HG02840 (cell line): Measurements from ENCODE around the gene RYR2.
"Not testable (repeated sequence)": the region's sequence is repeated elsewhere in the genome, so short reads cannot be mapped to it uniquely, and the experiment has no call there.

ENCODE experiments used
- ATAC-seq: cut with Tn5 transposase; IDR thresholded peaks from one replicate; pipeline ENCODE4 v1.9.1; 2021; ENCODE audit warnings: mild to moderate bottlenecking, moderate library complexity, moderate number of reproducible peaks; ENCODE audit not compliant: unreplicated experiment, low FRiP score

RYR2 gene

DNA sequence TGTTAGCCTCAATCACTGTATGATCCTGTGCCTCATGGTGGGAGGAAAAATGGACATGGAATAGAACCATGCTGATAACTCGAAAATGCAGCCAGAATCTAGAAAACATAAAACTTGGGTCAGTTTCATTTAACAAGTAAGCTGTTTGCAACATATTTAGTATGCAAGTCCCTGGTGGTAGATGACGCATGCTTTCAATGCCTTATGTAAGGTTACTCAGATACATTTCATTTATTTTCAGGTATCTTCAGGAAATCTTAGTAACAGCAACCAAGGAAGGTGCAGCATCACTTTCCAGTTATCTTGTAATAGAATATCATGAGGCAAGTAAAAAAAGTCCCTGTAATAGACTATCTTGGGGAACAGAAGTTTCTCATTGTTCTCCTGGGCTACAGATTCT is 92.9 kb downstream of the RYR2 start:
- no peak for ATAC-seq

DNA sequence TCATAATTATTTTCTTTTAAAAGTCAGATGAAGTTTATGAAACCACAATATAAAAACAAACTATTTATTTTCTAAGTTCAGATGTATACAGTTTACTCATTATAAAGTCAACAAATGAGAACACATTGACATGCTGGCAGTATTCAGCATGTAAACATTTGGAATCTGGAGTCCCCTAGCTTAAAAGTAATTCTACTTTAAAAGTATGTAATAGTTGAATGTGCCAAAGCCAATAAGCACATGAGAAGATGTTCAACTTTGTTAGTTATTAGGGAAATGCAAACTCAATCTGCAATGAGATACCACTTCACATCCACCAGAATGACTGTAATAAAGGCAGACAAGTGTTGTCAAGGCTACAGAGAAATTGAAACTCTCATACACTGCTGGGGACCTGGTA is 96.6 kb downstream of the RYR2 start:
- no peak for ATAC-seq

DNA sequence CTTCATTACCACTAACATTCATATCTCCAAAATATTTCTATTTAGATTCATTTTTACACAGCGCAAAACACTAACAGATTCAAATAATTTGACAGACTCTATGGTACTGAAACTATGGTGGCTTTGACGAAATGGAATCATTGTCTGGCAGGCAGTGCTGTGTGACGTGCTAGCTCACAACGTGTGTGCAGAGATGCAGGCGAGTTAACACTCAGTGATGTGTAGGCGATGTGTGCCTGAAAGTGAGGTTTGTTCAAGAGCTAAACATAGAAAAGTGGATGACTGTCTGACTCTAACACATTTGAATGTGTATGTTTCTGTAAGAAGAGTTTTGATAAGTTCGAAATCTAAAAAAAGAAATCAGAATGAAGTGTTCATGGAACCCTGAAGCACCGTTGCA is 97.7 kb downstream of the RYR2 start:
- ATAC-seq: no peak

DNA sequence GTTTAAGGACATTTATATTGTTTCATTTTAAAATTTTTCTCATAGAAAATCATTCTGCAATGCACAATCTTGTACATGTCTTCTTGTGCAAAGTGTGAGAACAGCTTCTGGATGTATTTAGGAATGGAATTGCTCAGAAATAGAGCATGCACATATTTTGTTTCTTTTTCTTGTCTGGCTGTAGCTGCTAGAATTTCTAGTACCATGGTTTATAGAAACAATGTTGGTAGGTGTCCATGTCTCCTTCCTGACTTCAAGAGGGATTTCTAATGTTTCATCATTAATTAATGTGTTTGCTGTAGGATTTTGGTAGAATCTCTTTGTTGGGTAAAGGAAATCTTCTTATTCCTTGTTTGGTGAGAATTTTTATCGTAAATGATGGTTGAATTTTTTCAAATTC is 99.0 kb downstream of the RYR2 start:
- no peak for ATAC-seq

DNA sequence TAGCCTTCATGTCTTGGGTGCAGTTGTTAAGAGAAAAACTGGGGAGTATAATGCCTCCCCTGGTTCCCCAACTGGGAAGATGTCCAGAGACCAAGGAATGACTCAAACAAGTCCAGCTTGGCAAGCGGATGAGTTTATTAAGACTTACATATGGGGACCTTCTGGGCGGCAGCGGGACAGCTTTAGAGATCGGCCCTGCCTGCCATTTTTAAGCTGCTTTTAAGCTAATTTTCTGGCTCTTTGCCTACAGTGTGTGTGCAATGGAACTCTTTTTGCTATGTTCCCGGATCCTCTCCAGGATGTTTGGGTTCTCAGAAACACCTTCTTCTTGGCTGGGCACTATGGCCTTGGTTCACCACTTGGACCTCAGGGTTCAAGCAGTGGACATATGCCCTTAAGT is 99.5 kb downstream of the RYR2 start:
- ATAC-seq: no peak

DNA sequence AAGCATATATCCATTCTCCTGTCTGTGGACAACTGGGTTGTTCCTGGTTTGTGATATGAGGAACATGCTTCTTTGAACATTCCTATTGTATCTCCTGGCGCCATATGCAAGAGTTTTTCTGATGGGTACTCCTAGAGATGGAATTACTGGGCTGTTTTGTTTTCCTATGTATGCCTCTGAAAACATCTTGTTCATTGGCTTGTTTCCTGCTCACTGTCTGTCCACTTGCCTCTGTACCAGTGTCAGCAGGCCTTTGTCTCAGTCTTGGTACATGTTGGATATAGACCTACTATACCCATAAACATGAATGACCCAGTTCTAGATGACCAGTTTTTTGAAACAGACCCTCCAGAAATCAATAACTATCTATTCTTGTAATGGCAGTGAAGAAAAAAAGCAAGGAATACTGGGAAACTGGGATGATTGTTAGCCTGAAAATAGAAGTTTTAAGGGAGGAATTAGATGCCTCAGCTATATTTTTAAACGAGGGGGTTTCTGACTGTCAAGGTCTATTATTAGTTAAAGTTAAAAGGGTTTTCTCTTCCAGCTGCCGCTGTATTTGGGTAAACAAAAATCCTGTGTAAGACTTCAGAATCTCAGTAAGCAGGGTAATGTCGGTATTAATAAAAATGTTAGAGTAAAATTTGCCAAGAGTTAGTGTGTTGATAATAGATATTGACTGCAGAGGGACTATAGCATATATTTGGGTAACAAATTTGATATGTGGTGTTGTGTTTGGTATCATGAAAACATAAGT is 103.6 kb downstream of the RYR2 start:
- no peak for ATAC-seq

DNA sequence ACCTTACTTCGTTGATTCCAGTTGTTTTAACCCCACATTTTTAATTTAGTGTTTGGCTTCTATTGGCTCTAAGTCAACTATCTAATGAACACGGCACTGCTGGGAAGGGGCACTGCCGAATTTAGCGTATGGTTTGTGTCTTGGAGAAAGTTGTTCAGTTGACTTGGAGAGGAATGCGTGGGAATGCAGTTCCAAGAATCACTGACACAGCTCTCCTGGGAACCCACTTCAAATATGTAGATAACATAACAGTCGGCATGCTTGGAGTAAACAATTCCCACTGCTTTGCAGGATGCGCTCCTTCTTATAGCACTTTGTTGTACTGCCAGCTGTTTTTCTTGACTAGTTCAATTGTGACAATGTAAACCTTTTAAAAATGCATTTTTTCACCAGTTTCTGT is 104.3 kb downstream of the RYR2 start:
- ATAC-seq: no peak

DNA sequence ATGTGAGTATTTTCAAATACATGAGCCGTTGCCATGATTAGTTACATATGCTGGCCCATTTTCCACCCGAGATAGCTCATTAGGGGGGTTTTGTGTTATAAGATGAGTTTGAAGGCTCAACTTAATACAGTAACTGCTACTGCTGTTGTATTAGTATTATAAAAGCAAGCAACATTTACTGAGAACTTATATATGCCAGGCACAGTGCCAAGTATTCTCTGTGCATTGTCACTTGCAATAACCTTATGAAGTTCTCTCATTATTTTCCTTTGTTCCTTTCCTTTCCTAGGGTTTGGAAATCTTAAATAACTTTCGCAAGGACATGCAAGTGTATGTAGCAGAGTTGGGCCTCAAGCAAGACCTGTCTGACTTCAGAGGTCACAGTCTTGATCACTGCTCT is 107.9 kb downstream of the RYR2 start:
- ATAC-seq: no peak

DNA sequence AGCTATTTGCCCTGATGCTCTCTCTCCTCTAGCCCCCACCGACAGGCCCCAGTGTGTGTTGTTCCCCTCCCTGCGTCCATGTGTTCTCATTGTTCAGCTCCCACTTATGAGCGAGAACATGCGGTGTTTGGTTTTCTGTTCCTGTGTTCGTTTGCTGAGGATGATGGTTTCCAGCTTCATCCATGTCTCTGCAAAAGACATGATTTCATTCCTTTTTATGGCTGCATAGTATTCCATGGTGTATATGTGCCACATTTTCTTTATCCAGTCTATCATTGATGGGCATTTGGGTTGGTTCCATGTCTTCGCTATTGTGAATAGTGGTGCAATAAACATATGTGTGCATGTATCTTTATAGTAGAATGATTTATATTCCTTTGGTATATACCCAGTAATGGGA is 110.0 kb downstream of the RYR2 start:
- not testable (repeated sequence) for ATAC-seq

DNA sequence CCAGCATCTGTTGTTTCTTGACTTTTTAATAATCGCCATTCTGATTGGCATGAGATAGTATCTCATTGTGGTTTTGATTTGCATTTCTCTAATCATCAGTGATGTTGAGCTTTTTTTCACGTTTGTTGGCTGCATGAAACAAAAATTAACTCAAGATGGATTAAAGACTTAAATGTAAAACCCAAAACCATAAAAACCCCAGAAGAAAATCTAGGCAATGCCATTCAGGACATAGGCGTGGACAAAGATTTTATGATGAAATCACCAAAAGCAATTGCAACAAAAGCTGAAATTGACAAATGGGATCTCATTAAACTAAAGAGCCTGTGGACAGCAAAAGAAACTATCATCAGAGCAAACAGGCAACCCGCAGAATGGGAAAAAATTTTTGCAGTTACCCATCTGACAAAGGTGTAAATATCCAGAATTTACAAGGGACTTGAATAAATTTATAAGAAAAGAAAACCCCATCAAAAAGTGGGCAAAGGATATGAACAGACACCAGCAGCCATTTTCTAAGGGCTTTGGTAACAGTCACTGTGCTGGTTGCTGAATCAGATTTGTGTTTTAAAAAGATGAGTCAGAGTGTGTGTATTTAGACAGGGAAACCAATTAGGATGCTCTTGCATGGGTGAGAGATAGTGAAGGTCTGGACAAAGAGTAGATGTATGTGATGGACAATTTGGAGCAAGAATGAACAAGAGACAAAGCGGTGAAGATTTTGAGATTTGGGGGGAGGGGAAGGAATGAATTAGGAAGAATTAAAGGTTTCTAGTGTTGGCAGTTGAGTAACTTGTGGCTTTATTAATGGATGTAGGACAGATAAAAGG is 110.7 kb downstream of the RYR2 start:
- ATAC-seq: no peak

DNA sequence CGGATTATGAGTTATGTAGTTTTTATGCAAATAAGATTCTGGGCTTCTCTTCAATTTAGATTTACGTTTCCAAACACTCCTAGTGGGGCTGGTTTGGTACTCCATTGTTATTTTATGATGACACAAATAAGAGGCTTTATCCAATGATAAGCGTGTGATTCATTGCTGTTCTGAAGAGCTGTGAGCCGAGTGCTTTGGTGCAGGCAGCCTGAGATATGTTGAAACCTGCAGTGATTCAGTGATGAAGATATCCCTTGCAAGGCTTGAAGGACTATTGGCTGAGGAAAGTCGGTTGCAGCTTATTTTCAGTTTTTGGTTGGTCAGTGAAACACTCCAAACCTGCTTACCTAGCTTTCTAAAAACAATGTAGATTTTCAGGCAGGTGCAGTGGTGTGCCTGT is 112.2 kb downstream of the RYR2 start:
- ATAC-seq: no peak

DNA sequence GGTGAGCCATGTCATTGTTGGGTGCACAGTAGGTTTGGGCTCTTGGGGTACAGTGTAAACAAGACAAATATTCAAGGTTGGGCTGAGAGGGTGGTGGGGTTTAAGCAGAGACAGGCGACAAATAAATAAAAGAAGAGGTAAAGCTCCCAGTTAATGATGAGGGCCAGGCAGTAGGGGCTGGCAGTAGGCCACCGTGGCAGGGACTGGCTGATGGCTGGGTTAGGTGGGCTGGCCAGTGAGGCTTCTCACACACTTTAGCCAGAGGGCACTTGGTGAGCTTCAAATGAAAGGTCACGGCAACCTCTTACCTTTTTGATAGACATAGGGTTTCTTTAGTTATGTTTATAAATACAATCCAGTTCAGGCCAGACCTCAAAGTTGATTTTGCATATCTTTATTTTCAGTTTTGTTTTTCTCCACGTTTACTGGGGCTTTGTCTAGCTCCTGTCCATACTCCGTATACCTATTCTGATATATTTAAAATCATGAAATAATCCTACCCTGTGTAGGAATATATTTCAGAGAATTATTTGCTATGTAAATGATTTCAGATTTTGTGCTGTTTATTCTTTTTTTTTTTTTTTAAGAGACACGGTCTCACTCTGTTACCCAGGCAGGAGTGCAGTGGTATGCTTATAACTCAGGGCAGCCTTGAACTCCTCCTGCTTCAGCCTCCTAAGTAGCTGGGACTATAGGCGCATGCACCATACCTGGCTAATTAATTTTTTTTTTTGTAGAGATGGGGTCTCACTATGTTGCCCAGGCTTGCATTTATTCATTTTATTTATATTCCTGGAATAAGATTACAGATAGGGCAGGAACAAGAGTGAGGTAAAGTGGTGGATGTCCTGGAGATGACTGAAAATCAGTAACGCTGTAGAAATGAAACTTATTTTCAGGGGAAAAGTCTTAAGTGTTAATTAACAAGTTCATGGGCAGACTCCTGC is 122.7 kb downstream of the RYR2 start:
- ATAC-seq: no peak

DNA sequence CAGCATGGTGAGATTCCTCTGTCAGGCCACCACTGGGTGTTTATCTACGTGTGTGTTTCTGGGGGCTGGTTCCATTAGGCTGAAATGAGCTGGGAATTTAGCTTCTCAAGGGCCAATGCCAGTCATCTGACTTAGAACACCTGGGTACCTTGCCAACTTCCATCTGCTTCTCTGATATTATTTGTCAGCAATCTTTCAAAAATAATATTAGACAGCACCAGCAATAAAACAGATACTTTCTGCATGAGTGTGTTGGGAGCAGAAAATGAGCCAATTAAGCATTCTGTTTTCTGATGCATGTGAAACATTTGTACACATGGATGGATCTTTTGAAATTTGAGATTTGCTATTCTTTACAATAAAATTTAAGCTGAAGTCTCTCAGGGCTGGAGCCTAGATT is 124.1 kb downstream of the RYR2 start:
- no peak for ATAC-seq

DNA sequence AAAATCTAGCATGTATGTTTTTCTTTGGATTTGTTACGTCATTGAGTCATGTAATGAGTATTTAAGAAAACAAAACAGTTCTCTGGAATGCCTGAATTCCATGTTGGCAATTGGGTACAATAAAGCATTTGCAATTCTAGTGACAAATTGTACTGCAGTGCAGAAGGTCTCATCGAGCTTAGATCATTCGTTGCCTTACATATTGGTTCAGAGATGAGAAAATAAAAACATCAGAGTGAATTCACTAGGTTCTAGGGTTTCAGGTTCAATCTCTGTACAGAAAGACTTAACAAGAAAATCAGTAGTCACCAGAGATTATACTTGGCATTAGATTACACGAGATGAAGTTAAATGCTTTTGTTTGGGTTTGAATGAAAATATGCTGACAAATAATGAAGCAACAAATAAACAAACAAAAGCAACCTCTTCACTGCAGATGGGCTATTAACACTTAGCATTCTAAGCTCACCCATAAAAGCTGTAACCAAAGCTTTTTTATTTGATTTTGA is 124.7 kb downstream of the RYR2 start:
- ATAC-seq: no peak

DNA sequence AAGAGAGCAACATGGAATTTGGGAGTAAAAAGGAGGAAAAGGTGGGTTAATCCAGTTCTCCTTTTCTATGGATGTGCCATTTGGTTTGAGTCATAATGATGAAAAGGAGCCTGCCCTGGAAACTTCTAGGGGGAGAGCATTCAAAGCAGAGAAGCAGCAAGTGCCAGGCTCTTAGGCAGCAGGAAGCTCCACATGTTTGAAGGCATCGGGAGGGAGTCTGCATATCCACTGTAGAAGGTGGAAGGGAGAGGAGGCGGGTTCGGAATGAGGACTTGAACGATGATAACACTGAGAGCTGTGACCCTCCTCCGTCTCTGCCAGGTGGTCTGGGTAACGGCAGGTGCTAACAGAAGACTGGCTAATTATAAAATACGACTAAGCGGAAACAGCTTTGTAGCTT is 128.2 kb downstream of the RYR2 start:
- ATAC-seq: no peak

DNA sequence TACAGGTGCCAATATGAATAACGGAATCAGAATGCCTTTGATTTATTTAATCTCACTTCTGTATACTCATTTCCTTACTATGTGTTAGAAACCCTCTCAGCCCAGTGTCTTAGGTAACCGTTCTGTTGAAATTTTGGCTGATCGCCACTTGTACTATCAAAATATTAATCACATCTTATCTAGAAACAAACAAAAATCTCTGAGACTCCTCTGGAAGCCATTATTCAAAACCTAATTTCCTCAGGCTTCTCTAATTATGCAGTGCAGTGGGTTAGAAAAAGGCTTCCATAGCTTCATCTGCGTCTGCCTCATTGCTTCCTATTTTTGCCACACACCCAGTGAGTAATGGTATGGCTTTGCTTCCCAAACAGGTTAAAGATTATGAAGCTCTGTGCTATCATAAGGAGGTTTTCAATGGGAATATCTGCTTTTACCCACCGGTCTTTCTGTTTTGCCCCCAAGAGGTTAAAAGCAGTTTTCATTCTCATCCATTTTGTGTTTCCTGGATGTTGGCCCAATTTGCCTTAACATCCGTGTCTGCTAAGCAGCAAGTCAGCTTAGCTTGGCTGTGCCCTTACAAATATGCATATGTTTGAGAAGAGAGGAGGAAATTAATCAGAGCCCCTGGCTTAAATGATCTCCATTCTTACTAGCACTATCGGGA is 129.6 kb downstream of the RYR2 start:
- ATAC-seq: no peak

DNA sequence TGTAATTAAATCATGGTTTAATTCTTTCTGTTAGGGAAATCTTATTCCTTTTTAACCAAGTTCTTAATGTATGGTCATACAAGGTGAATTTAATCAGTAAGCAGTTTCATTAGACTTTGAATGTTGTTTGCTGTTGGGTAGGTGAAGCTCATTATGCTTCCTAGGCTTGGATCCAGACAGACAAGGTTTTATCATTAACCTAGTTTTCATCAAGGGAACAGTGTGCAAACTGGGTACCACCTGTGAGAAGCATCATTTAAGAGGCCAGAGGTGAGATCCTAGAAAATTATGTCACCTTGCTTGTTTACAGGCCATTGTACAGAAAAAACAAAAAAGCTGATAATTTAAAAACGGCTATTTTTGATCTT is 130.1 kb downstream of the RYR2 start:
- no peak for ATAC-seq

DNA sequence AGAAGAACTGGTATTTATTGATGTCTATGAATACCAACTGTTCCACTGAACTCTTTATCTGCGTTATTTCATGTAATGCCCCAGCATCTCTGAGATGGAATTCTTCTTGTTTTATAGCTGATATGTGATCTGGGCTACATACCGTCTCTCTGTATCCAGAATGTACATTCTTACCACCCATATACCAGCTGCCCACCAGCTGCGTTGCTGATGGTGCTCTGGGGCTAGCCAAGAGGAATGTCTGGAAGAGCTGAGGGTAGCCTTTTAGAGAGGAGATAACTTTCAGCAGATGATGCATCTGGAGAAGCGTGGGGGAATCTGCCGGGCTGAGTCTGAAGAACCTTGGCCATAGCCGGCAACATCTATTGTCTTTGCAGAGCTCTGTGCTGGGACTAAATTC is 137.5 kb downstream of the RYR2 start:
- ATAC-seq: no peak

DNA sequence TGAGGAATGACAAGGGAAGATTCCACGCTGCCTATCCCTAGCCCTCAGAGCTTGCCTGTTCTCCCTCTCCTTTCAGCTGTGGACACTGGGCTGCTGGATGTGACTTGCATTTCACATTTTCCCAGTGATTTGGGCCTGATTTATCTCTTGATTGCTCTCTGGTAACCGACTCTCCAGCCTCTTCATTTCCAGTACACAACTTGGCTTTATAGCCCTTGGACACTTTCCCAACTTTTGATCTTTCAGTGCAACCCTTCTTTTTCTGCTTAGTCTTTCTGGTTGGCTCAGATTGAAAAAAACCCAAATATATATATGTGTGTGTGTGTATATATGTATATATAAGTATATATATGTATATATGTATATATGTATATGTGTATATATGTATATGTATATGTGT is 138.3 kb downstream of the RYR2 start:
- ATAC-seq: no peak

DNA sequence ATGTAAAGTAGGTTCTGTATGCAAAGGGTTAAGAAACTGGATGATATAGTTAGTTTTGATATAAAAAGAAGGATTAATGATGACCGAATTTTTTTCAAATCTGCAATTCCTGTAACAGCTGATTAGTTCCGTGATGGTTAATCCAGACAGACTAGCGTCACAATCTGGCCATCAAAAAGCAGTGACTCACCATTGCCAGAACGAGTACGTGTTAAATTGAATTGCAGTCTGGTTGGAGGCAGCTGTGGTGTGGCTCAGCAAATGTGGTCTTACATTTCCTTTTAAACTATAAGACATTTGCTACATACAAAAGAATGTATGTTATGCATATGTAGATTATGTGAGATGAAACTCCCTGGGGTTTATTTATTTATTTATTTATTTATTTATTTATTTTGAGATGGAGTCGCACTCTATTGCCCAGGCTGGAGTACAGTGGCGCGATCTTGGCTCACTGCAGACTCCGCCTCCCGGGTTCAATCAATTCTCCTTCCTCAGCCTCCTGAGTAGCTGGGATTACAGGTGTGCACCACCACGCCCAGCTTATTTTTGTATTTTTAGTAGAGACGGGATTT is 139.8 kb downstream of the RYR2 start:
- ATAC-seq: no peak
